T-cell (primary cell): ENCODE data around the gene PSMC4. TPM values are rescaled to one million over a fixed set of nuclear protein-coding genes. Genes with fewer than 3 reads are reported as not detected.

Experiments
- ATAC-seq, 4 experiments: fragments of 200-7000 bp in 3 of 4; fragments of 150-1000 bp in 1 of 4; cut with Tn5 transposase; replicated peaks in 1 of 4; 1 replicate in 3 of 4; 2 replicates in 1 of 4; pipeline ENCODE4 v1.10.0; 2021; ENCODE audit warnings: moderate library complexity in 3 of 4, mild to moderate bottlenecking in 2 of 4, moderate number of reproducible peaks in 1 of 4
- CTCF ChIA-PET, 2 donors: fragments of 300-600 bp; sonication (Branson Sonifier 250); formaldehyde crosslinking; loops; one replicate each; lab custom pipeline; 2022; ENCODE audit warnings: antibody characterized with exemption in 2 of 2; lab: Charles Lee
- POLR2A ChIA-PET, 2 donors: fragments of 300-600 bp; sonication (Branson Sonifier 250); formaldehyde crosslinking; loops; one replicate each; lab custom pipeline; 2022; ENCODE audit warnings: antibody characterized with exemption in 2 of 2; lab: Charles Lee
- DNase-seq, 35 experiments: peaks; one replicate each; pipeline versions ENCODE4 v3.0.0 to v3.0.0-alpha.2; 2013 to 2023
- H3K27ac ChIP-seq: one replicate; pipeline ENCODE4 v1.5.1; 2013; ENCODE audit warnings: low read length
- H3K27me3 ChIP-seq, 2 experiments: replicated peaks in 1 of 2; 1 replicate in 1 of 2; 2 replicates in 1 of 2; pipeline versions ENCODE4 v1.6.1 to v1.7.0; 2013; ENCODE audit warnings: low read length in 1 of 2, mixed read lengths in 1 of 2; ENCODE audit not compliant: control insufficient read depth in 2 of 2, insufficient read depth in 2 of 2; ENCODE audit errors: extremely low read depth in 1 of 2
- H3K36me3 ChIP-seq, 2 donors: 1 replicate in 1 of 2; 2 replicates in 1 of 2; pipeline versions ENCODE4 v1.6.1 to v1.7.0; 2013; ENCODE audit warnings: low read length in 1 of 2; ENCODE audit not compliant: control insufficient read depth in 2 of 2, insufficient read depth in 1 of 2; ENCODE audit errors: extremely low read depth in 1 of 2
- H3K4me1 ChIP-seq, 2 experiments: 1 replicate in 1 of 2; 2 replicates in 1 of 2; pipeline versions ENCODE4 v1.6.1 to v1.7.0; 2013; ENCODE audit warnings: low read length in 2 of 2, mixed read lengths in 1 of 2; ENCODE audit not compliant: insufficient read depth in 2 of 2, control insufficient read depth in 1 of 2; ENCODE audit errors: extremely low read depth in 1 of 2
- H3K4me3 ChIP-seq, 2 donors: 1 replicate in 1 of 2; 2 replicates in 1 of 2; pipeline versions ENCODE4 v1.5.1 to v1.7.0; 2013; ENCODE audit warnings: mild to moderate bottlenecking in 2 of 2, low read length in 1 of 2, moderate library complexity in 1 of 2; ENCODE audit not compliant: control insufficient read depth in 1 of 2; ENCODE audit errors: extremely low read depth in 1 of 2
- H3K9me3 ChIP-seq: 2 replicates; pipeline ENCODE4 v1.7.0; 2013
- H3K27ac Mint-ChIP-seq, 2 donors: one replicate each; pipeline ENCODE4 v1.8.0; 2020 to 2021; ENCODE audit warnings: mild to moderate bottlenecking in 2 of 2, mixed read lengths in 2 of 2
- H3K27me3 Mint-ChIP-seq, 2 donors: one replicate each; pipeline ENCODE4 v1.8.0; 2021 to 2022; ENCODE audit warnings: mixed read lengths in 2 of 2
- H3K36me3 Mint-ChIP-seq: one replicate; pipeline ENCODE4 v1.8.0; 2021; ENCODE audit warnings: mixed read lengths
- H3K4me1 Mint-ChIP-seq, 3 donors: one replicate each; pipeline ENCODE4 v1.8.0; 2020 to 2022; ENCODE audit warnings: mixed read lengths in 3 of 3, mild to moderate bottlenecking in 1 of 3
- H3K4me3 Mint-ChIP-seq, 3 donors: one replicate each; pipeline ENCODE4 v1.8.0; 2020 to 2022; ENCODE audit warnings: mild to moderate bottlenecking in 3 of 3, mixed read lengths in 3 of 3, moderate library complexity in 3 of 3
- H3K9me3 Mint-ChIP-seq, 3 donors: one replicate each; pipeline ENCODE4 v1.8.0; 2020 to 2022; ENCODE audit warnings: mixed read lengths in 3 of 3
- WGBS: methylation state at CpG from one replicate; pipeline ENCODE4 v1.1.5; 2013; ENCODE audit warnings: missing lambda C conversion rate; ENCODE audit not compliant: insufficient coverage; 5-methylcytosine and 5-hydroxymethylcytosine counted together
- total RNA-seq, 35 experiments: library from RNA in 6 of 35; stranded (reverse) in 6 of 35; fragments of 120-200 nt in 1 of 35; gene quantifications; one replicate each; pipeline versions ENCODE4 v1.2.1 to v1.2.4 and lab custom pipeline; 2013 to 2026

The PSMC4 gene
- total RNA-seq (10 to 100 TPM; 58.5 to 80.0 (median 59.6) TPM), total RNA-seq (lab: John Stamatoyannopoulos, UW) (48.0 to 285 (median 85.8) reads per million in 29 experiments)
- total RNA-seq (2013) = 56.3 TPM

GRCh38 chr19:39970675-39971379 lies at the start of gene PSMC4:
TSS of gene PSMC4 (plus strand) at chr19:39971165. CDS start at chr19:39971203, 38 bp downstream.
- peaks cover 15 to 38% of the 10 kb centered on the region in 2 donors for H3K36me3 ChIP-seq
- Mint-ChIP-seq H3K4me1 (peaks cover 53 to 62% (median 59%) of the 10 kb centered on the region in 3 donors), H3K36me3 (peaks cover 24% of the 10 kb centered on the region), H3K4me3 (peak within 1 kb of the TSS; percentile 98 to 100 (median 98)), H3K9me3 (no peaks in the 10 kb centered on the region), H3K27ac (peak within 1 kb of the TSS; percentile 95 to 98), H3K27me3 (no peaks in the 10 kb centered on the region)
- DNase-seq (peak; percentile 96 to 99 (median 98)), ATAC-seq (peak; percentile 95 to 98 (median 96))
- H3K4me1 ChIP-seq = peaks cover 11 to 50% of the 10 kb centered on the region in 2 experiments
- peak within 1 kb of the TSS; percentile 90 for H3K27ac ChIP-seq
- ChIA-PET CTCF (interaction anchor here (0.6 to 3.7 kb wide), 38 partner anchors 9 to 1975 kb away, joined by 3 to 61 read pairs (median 6); partner anchors contain the start of genes DYRK1B (in 1 of the 2), FBL (in 1 of the 2), RPS16 (in 1 of the 2) and ZNF546 (in 1 of the 2)), POLR2A (interaction anchor here (0.5 to 2.0 kb wide), 12 partner anchors 8 to 137 kb away, joined by 3 to 13 read pairs (median 4); partner anchors contain the start of genes DYRK1B (in 1 of the 2), FBL (in 1 of the 2) and ZNF780A (in 1 of the 2))
- WGBS = under 1% methylated on average over 46 of the region's 47 CpGs
- no peaks in the 10 kb centered on the region for H3K27me3 ChIP-seq
- H3K9me3 ChIP-seq = no peaks in the 10 kb centered on the region
- peak within 1 kb of the TSS; percentile 84 to 99 for H3K4me3 ChIP-seq

- no peak overlapping the region for H3K27ac ChIP-seq
- peaks cover 0 to 5% of the 10 kb centered on the region in 2 experiments for H3K27me3 ChIP-seq
- CTCF ChIA-PET = interaction anchor here in 1 of 2 donors (1.0 kb wide), 1 partner anchor 46 kb away, joined by 3 read pairs; no protein-coding TSS in a partner anchor
- Mint-ChIP-seq H3K27ac (no peak overlapping the region), H3K4me3 (no peak overlapping the region), H3K9me3 (no peaks in the 10 kb centered on the region), H3K27me3 (no peaks in the 10 kb centered on the region), H3K4me1 (peaks cover 14 to 17% (median 15%) of the 10 kb centered on the region in 3 donors), H3K36me3 (peaks cover 25% of the 10 kb centered on the region)
- no peaks in the 10 kb centered on the region for H3K9me3 ChIP-seq
- H3K4me3 ChIP-seq = no peak overlapping the region
- 100% methylated on average over 2 of the region's 4 CpGs for WGBS
- POLR2A ChIA-PET = no interaction called here
- peaks cover 6 to 15% of the 10 kb centered on the region in 2 experiments for H3K4me1 ChIP-seq
- H3K36me3 ChIP-seq = peaks cover 4 to 16% of the 10 kb centered on the region in 2 donors
- ATAC-seq (no peak), DNase-seq (no peak)
Measured at GRCh38 chr19:39923862-39924261, 47.1 kb upstream of the PSMC4 start.

GRCh38 chr19:39924389-39924788 lies 46.6 kb upstream of the PSMC4 start:
- H3K36me3 ChIP-seq = peaks cover 4 to 16% of the 10 kb centered on the region in 2 donors
- Mint-ChIP-seq H3K36me3 (peaks cover 22% of the 10 kb centered on the region), H3K4me1 (peaks cover 13 to 14% (median 13%) of the 10 kb centered on the region in 3 donors), H3K27me3 (no peaks in the 10 kb centered on the region), H3K9me3 (no peaks in the 10 kb centered on the region), H3K27ac (no peak overlapping the region), H3K4me3 (no peak overlapping the region)
- no peak overlapping the region for H3K27ac ChIP-seq
- no peak overlapping the region for H3K4me3 ChIP-seq
- 97% methylated on average over 34 of the region's 37 CpGs for WGBS
- ATAC-seq (no peak), DNase-seq (no peak)
- no peaks in the 10 kb centered on the region for H3K9me3 ChIP-seq
- POLR2A ChIA-PET = no interaction called here
- CTCF ChIA-PET = no interaction called here
- peaks cover 0 to 5% of the 10 kb centered on the region in 2 experiments for H3K27me3 ChIP-seq
- H3K4me1 ChIP-seq = peaks cover 6 to 15% of the 10 kb centered on the region in 2 experiments

GRCh38 chr19:39924952-39925351 lies 46.0 kb upstream of the PSMC4 start:
- H3K36me3 Mint-ChIP-seq = peaks cover 16% of the 10 kb centered on the region
- no peaks in the 10 kb centered on the region for H3K27me3 Mint-ChIP-seq
- H3K27me3 ChIP-seq = peaks cover 0 to 5% of the 10 kb centered on the region in 2 experiments
- peaks cover 4 to 16% of the 10 kb centered on the region in 2 donors for H3K36me3 ChIP-seq
- H3K27ac ChIP-seq = no peak overlapping the region
- no peak for DNase-seq
- no peak overlapping the region for H3K27ac Mint-ChIP-seq
- no peak overlapping the region for H3K4me3 ChIP-seq
- ATAC-seq = no peak
- H3K4me1 ChIP-seq = peaks cover 6 to 15% of the 10 kb centered on the region in 2 experiments
- CTCF ChIA-PET = no interaction called here
- 84% methylated on average over 2 of the region's 5 CpGs for WGBS
- POLR2A ChIA-PET = no interaction called here
- no peaks in the 10 kb centered on the region for H3K9me3 Mint-ChIP-seq
- H3K9me3 ChIP-seq = no peaks in the 10 kb centered on the region
- H3K4me1 Mint-ChIP-seq = peaks cover 10 to 19% (median 15%) of the 10 kb centered on the region in 3 donors
- H3K4me3 Mint-ChIP-seq = no peak overlapping the region

- H3K4me3 ChIP-seq = no peak overlapping the region
- DNase-seq (no peak), ATAC-seq (no peak)
- H3K27me3 Mint-ChIP-seq = no peaks in the 10 kb centered on the region
- peaks cover 15 to 23% (median 22%) of the 10 kb centered on the region in 3 donors for H3K4me1 Mint-ChIP-seq
- H3K4me3 Mint-ChIP-seq = no peak overlapping the region
- no peak overlapping the region for H3K27ac ChIP-seq
- H3K9me3 Mint-ChIP-seq = no peaks in the 10 kb centered on the region
- H3K9me3 ChIP-seq = no peaks in the 10 kb centered on the region
- H3K27ac Mint-ChIP-seq = no peak overlapping the region
- POLR2A ChIA-PET = no interaction called here
- H3K27me3 ChIP-seq = peaks cover 0 to 5% of the 10 kb centered on the region in 2 experiments
- H3K4me1 ChIP-seq = peaks cover 6 to 15% of the 10 kb centered on the region in 2 experiments
- peaks cover 16% of the 10 kb centered on the region for H3K36me3 Mint-ChIP-seq
- 100% methylated on average over 5 of the region's 8 CpGs for WGBS
- CTCF ChIA-PET = interaction anchor here in 1 of 2 donors (0.6 to 1.0 kb wide), 2 partner anchors 16 to 45 kb away, joined by 3 to 5 read pairs; partner anchors contain the start of gene PSMC4
- H3K36me3 ChIP-seq = peaks cover 4 to 16% of the 10 kb centered on the region in 2 donors
Measured at GRCh38 chr19:39926170-39926760, 44.7 kb upstream of the PSMC4 start.

- Mint-ChIP-seq H3K36me3 (peaks cover 16% of the 10 kb centered on the region), H3K27ac (no peak overlapping the region), H3K4me1 (peaks cover 19 to 27% (median 26%) of the 10 kb centered on the region in 3 donors), H3K9me3 (no peaks in the 10 kb centered on the region), H3K4me3 (no peak overlapping the region), H3K27me3 (no peaks in the 10 kb centered on the region)
- H3K27ac ChIP-seq = no peak overlapping the region
- WGBS = 93% methylated on average over 10 of the region's 11 CpGs
- peaks cover 4 to 16% of the 10 kb centered on the region in 2 donors for H3K36me3 ChIP-seq
- no peaks in the 10 kb centered on the region for H3K9me3 ChIP-seq
- H3K27me3 ChIP-seq = peaks cover 0 to 5% of the 10 kb centered on the region in 2 experiments
- no peak overlapping the region for H3K4me3 ChIP-seq
- H3K4me1 ChIP-seq = peaks cover 9 to 15% of the 10 kb centered on the region in 2 experiments
- DNase-seq = no peak
- no peak for ATAC-seq
- CTCF ChIA-PET = no interaction called here
- POLR2A ChIA-PET = no interaction called here
Measured at GRCh38 chr19:39927076-39927475, 43.9 kb upstream of the PSMC4 start.
